Endothelial cell of umbilical vein (primary cell): Measurements from ENCODE around the gene CELF5. TPM values are rescaled to one million over a fixed set of nuclear protein-coding genes. Genes with fewer than 3 reads are reported as not detected.

ENCODE experiments used
- BruUV-seq: library from RNA; stranded (reverse); fragments of 400-500 nt; replicated peaks from 2 replicates; lab custom pipeline; 2021; lab: Mats Ljungman, UMichigan
- CTCF ChIA-PET: fragments of 300-600, 350-600 bp; sonication (Branson Sonifier 250); formaldehyde crosslinking; loops from one replicate; lab custom pipeline; 2021; ENCODE audit warnings: antibody characterized with exemption, inconsistent platforms; lab: Charles Lee
- POLR2A ChIA-PET: fragments of 300-600, 350-600 bp; sonication (Branson Sonifier 250); formaldehyde crosslinking; loops from one replicate; lab custom pipeline; 2021; ENCODE audit warnings: antibody characterized with exemption, inconsistent platforms; lab: Charles Lee
- DNase-seq: peaks from one replicate; pipeline ENCODE4 v3.0.0-alpha.2; 2011; ENCODE audit warnings: low read depth, low spot score
- FAIRE-seq: peaks from 2 replicates; lab custom pipeline; 2011; peaks lifted over from hg19 to GRCh38; lab: Jason Lieb, UNC
- H2AFZ ChIP-seq: 2 replicates; pipeline ENCODE4 v1.6.0; 2012; ENCODE audit warnings: low read depth, low read length, control low read depth, inconsistent platforms
- H3K27ac ChIP-seq: 2 replicates; pipeline ENCODE4 v1.5.1; 2011; ENCODE audit warnings: low read depth, mild to moderate bottlenecking, control low read depth, low read length, moderate library complexity; ENCODE audit not compliant: insufficient read depth
- H3K27me3 ChIP-seq, 2 experiments: 2 replicates each; pipeline versions ENCODE4 v1.6.0 to v1.6.1; 2011; ENCODE audit warnings: low read length in 2 of 2, mixed read lengths in 1 of 2; ENCODE audit not compliant: control insufficient read depth in 2 of 2, insufficient read depth in 2 of 2
- H3K36me3 ChIP-seq, 2 experiments: 2 replicates in 1 of 2; 3 replicates in 1 of 2; pipeline ENCODE4 v1.5.1; 2011; ENCODE audit warnings: low read length in 2 of 2, mild to moderate bottlenecking in 1 of 2, moderate library complexity in 1 of 2; ENCODE audit not compliant: control insufficient read depth in 2 of 2, insufficient read depth in 2 of 2; ENCODE audit errors: extremely low read depth in 1 of 2
- H3K4me1 ChIP-seq: 3 replicates; pipeline ENCODE4 v1.5.1; 2011; ENCODE audit warnings: mild to moderate bottlenecking, low read length; ENCODE audit not compliant: control insufficient read depth, insufficient read depth; ENCODE audit errors: extremely low read depth
- H3K4me2 ChIP-seq: 2 replicates; pipeline ENCODE4 v1.6.1; 2011; ENCODE audit warnings: low read length, control low read depth, mixed read lengths; ENCODE audit not compliant: insufficient read depth
- H3K4me3 ChIP-seq, 3 experiments: fragments of 200-600 bp in 1 of 3; sonication (generic), shearing (Covaris generic) in 1 of 3; replicated peaks in 1 of 3; 2 replicates each; pipeline ENCODE4 v1.5.1; 2011 to 2016; ENCODE audit warnings: control low read depth in 3 of 3, low read length in 3 of 3, mild to moderate bottlenecking in 2 of 3, inconsistent platforms in 1 of 3, low read depth in 1 of 3, moderate library complexity in 1 of 3; ENCODE audit not compliant: insufficient read depth in 1 of 3
- H3K79me2 ChIP-seq: 2 replicates; pipeline ENCODE4 v1.6.0; 2012; ENCODE audit warnings: low read length, inconsistent platforms; ENCODE audit not compliant: control insufficient read depth, insufficient read depth
- H3K9ac ChIP-seq: replicated peaks from 2 replicates; pipeline ENCODE3; 2011; ENCODE audit warnings: low read length, control low read depth; ENCODE audit not compliant: insufficient read depth; ENCODE audit errors: extremely low read depth
- H3K9me1 ChIP-seq: replicated peaks from 3 replicates; pipeline ENCODE4 v1.6.0; 2011; ENCODE audit warnings: mild to moderate bottlenecking, low read length; ENCODE audit not compliant: control insufficient read depth, insufficient read depth; ENCODE audit errors: extremely low read depth
- H3K9me3 ChIP-seq: replicated peaks from 2 replicates; pipeline ENCODE4 v1.5.1; 2012; ENCODE audit warnings: low read length, inconsistent platforms; ENCODE audit not compliant: control insufficient read depth, insufficient read depth
- H4K20me1 ChIP-seq: replicated peaks from 2 replicates; pipeline ENCODE3; 2011; ENCODE audit warnings: mild to moderate bottlenecking, low read length; ENCODE audit not compliant: control insufficient read depth, insufficient read depth; ENCODE audit errors: extremely low read depth
- CTCF ChIP-seq, 2 donors: IDR thresholded peaks; 1 replicate in 1 of 2; 2 replicates in 1 of 2; pipeline ENCODE4 v1.5.1; 2011; ENCODE audit warnings: low read length in 2 of 2, mild to moderate bottlenecking in 2 of 2, moderate library complexity in 2 of 2, control low read depth in 1 of 2, inconsistent platforms in 1 of 2, low read depth in 1 of 2; ENCODE audit not compliant: insufficient read depth in 1 of 2; ENCODE audit errors: extremely low read depth in 1 of 2
- EZH2 ChIP-seq: IDR thresholded peaks from 2 replicates; pipeline ENCODE4 v1.6.1; 2012; ENCODE audit warnings: borderline replicate concordance, low read depth, mild to moderate bottlenecking, moderate library complexity, low read length, inconsistent platforms; ENCODE audit not compliant: severe bottlenecking
- FOS ChIP-seq: IDR thresholded peaks from 2 replicates; pipeline ENCODE4 v1.6.1; 2011; ENCODE audit warnings: mild to moderate bottlenecking, low read length, moderate library complexity, borderline replicate concordance; ENCODE audit not compliant: insufficient read depth
- GATA2 ChIP-seq: IDR thresholded peaks from 2 replicates; pipeline ENCODE4 v1.7.0; 2011; ENCODE audit warnings: low read depth, mild to moderate bottlenecking, moderate library complexity, mixed read lengths, low read length; ENCODE audit not compliant: insufficient read length, insufficient read depth
- JUN ChIP-seq: IDR thresholded peaks from 2 replicates; pipeline ENCODE4 v1.6.1; 2011; ENCODE audit warnings: borderline replicate concordance, low read depth; ENCODE audit not compliant: insufficient read length, insufficient read depth
- MAX ChIP-seq: IDR thresholded peaks from 2 replicates; pipeline ENCODE4 v1.6.1; 2011; ENCODE audit not compliant: insufficient read depth, insufficient read length
- MYC ChIP-seq: IDR thresholded peaks from one replicate; pipeline ENCODE4 v1.6.1; 2011; ENCODE audit warnings: mild to moderate bottlenecking, low read depth, low read length
- POLR2A ChIP-seq: IDR thresholded peaks from 2 replicates; pipeline ENCODE4 v1.6.1; 2012; ENCODE audit warnings: low read depth, mild to moderate bottlenecking, control low read depth, low read length
- POLR2AphosphoS5 ChIP-seq: IDR thresholded peaks from 2 replicates; pipeline ENCODE4 v1.6.1; 2012; ENCODE audit warnings: low read depth, mild to moderate bottlenecking, control low read depth, low read length, moderate library complexity; ENCODE audit not compliant: insufficient read depth
- dilution Hi-C: fragments of 300-500 bp; cut with MboI; formaldehyde crosslinking; loops from one replicate; pipeline ENCODE4 v1.15.0; 2019; ENCODE audit warnings: low sequenced_read_pairs; ENCODE audit not compliant: extremely low pct_ligation_motif_present
- intact Hi-C: fragments of 100-400 bp; cut with micrococcal nuclease; formaldehyde crosslinking; loops from one replicate; pipeline ENCODE4 v1.10.0; 2022
- polyA plus RNA-seq, 4 experiments: library from polyadenylated mRNA; depleted of rRNA in 3 of 4; stranded (reverse) in 3 of 4; unstranded in 1 of 4; fragments of >200 nt; gene quantifications; 2 replicates each; pipeline versions ENCODE4 v1.2.1 to v1.2.3, GENCODE V29; 2011 to 2012; ENCODE audit warnings: missing spikeins in 1 of 4
- total RNA-seq: library from RNA; stranded (reverse); gene quantifications from 2 replicates; pipeline ENCODE4 v1.2.3, GENCODE V29; 2021

The CELF5 gene
- total and polyA plus RNA-seq, 2 donors (not counting 3 experiments of a cell fraction or from before 2014, with no cell fraction given) = not detected

- no TSS peak for BruUV-seq
- dilution Hi-C loops (no loop called here), intact Hi-C loops (no loop called here)
- Histone ChIP-seq H3K4me2 (no peak overlapping the region), H3K4me1 (no peaks in the 10 kb centered on the region), H3K79me2 (no peaks in the 10 kb centered on the region), H3K9me1 (no peaks in the 10 kb centered on the region), H3K9ac (no peak overlapping the region), H4K20me1 (no peaks in the 10 kb centered on the region), H3K9me3 (no peaks in the 10 kb centered on the region), H3K36me3 (no peaks in the 10 kb centered on the region), H3K27ac (no peak overlapping the region), H3K27me3 (peaks cover 0 to 9% of the 10 kb centered on the region in 2 experiments), H2AFZ (no peak overlapping the region), H3K4me3 (no peak overlapping the region)
- ChIA-PET CTCF (no interaction called here), POLR2A (no interaction called here)
- TF ChIP-seq EZH2 (no peak), MYC (no peak), GATA2 (no peak), FOS (no peak), MAX (no peak), POLR2AphosphoS5 (no peak), CTCF (IDR thresholded peaks at IDR 0.05; ENCODE audit: extremely low read depth in 1 of 2, insufficient read depth in 1 of 2, low read depth in 1 of 2, low read length in 2 of 2) (no peak), POLR2A (no peak), JUN (no peak)
- no peak for DNase-seq
- FAIRE-seq = no peak
Observed at GRCh38 chr19:3277649-3278048, 53.2 kb downstream of the CELF5 start.
